ENCODE results near the gene COL1A1.

The COL1A1 gene

GRCh38 chr17:50141026-50141744, 60.2 kb downstream of the COL1A1 start:
- DNase-seq (ENCODE audit: low read depth), result no peak

- DNase-seq (ENCODE audit: low read depth), result peak; percentile 68
Observed at GRCh38 chr17:50139950-50140885, 61.2 kb downstream of the COL1A1 start.

GRCh38 chr17:50139185-50139783, 62.1 kb downstream of the COL1A1 start:
- DNase-seq (ENCODE audit: low read depth), result no peak

DNA sequence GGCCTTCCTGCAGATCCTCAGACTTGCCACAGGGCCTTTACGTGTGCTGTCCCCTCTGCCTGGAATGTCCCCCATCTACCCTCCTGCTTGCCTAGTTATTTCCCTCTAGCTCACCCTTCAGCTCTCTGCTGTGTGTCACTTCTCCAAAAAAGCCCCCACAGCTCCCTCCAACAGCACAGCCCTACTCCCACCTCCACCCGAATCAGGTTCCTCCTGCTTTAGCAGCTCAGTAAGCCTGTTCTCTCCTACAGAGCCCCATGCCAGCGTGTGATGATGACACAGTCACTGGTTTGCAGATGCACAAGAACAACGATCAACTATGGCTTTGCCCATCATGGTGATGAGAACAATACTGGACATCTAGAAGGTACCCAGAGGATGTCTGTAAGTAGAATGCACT, 64.4 kb downstream of the COL1A1 start:
- no peak for DNase-seq (ENCODE audit: low read depth)

- no peak for DNase-seq (ENCODE audit: low read depth)
Observed at GRCh38 chr17:50136096-50136687, 65.2 kb downstream of the COL1A1 start.

DNA sequence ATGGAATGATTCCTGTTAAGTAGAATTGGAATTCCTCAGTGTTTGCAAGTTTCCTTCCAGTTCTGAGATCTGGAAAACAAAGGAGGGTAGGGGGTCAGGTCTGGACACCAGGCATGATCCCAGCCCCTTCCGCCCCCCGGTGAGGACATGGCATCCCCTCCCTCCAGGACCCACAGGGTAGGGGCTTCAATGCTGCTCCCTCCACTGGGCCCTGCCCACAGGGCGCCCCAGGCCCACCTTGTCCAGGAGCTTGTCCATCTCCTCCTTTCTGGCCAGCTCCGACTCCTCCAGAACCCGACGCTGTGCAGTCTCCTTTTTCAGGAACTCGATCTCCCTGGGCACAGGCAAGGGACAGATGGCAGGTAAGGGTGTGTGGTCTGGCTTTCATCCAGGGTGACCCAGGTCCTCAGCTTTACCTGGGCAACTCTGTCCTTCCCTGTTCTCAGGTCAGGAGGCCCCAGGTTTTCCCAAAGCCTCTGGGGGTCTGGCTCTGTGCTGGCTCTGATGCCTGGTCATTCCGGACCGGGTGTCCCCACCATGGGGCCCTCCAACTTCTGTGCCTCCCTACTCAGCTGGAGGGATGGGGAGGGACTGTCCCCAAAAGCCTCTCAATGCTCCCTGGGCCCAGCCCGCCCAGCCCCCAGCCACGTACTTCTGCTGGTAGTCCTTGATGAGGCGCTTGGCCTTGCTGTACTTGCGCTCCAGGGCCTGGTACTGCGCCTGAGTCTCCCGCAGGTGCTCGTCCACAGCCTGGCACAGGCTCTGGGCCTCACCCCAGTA, 65.9 kb downstream of the COL1A1 start:
- no peak for DNase-seq (ENCODE audit: low read depth)

DNA sequence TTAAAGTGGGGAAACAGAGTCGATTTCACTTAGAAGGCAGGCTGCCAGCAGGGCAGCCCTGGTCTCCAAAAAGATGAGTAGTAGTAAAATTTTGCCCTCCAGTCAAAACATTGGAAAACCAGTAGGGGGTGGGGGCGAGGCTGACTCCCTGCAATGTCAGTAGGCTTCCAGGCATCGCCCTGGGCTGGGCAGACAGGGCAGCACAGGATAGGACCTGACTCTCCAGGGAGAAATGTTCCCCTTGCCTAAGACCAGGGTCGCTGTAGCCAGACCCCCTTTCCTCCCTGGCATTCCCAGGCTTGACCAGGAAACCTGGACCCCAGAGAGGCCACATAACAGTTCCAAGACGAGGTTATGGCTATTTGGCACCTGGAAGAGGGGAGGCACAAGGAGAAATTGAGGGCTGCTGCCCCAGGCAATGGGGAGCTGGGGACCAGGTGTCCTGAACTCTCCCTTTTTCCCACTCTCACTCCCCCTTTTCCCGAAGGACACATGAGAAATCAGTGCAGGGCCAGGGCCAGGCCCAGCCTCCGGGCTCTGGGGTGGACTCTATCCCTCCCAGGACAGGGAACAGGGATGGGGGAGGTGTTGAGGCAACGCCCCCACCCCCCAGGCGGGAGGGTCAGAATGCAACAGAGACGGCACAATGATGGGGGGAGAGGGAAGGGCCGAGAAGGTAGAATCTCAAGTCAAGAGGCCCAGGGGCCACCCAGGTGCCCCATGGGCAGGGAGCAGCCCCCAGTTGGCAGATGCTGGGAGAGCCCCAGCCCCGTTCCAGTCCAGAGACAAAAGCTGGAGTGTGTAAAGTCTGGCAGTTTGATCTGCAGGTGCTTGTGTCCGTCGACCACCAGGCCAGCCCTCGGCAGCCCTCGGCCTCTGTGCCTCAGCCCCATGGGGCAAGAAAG, 67.0 kb downstream of the COL1A1 start:
- DNase-seq (ENCODE audit: low read depth), result no peak

DNA sequence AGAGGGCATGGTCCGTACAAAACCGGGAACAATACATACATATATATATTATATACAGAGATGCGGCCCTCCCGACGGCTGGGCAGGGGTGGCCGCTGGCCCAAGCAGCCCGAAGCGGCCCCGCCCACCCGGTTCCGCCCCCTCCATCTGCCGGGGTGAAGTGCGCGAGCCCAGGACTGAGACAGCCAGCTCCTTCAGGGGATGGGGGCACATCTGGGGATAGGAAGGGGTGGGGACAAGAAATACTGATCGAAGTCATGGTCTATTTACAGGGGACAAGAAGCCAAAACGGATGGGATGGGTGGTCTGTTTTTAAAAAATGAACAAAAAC, 67.7 kb downstream of the COL1A1 start:
- DNase-seq (ENCODE audit: low read depth), result no peak

Data from stimulated activated CD8-positive, alpha-beta memory T cell treated with anti-CD3 and anti-CD28 coated beads, Interleukin-12 subunit alpha, Interleukin-12 subunit beta, amount 100 ng/mL, for 1 hour (primary cell).